Epithelial cell of proximal tubule (primary cell): ENCODE measurements around the gene MALT1. TPM values are rescaled to one million over a fixed set of nuclear protein-coding genes. Genes with fewer than 3 reads are reported as not detected.

Experiments used
- DNase-seq: peaks from one replicate; pipeline ENCODE4 v3.0.0-alpha.2; 2011; ENCODE audit warnings: low read depth
- H3K4me3 ChIP-seq: 2 replicates; pipeline ENCODE4 v1.5.1; 2011; ENCODE audit warnings: low read depth, mild to moderate bottlenecking, low read length
- total RNA-seq: library from RNA; depleted of rRNA; stranded (reverse); fragments of >200 nt; gene quantifications from 2 replicates; pipeline ENCODE4 v1.2.3, GENCODE V29; 2015
- TF ChIP-seq, protein P1 (sequence below): conservative IDR thresholded peaks from 2 replicates; pipeline ENCODE4 v1.5.1; 2012; ENCODE audit warnings: low read depth, mild to moderate bottlenecking, low read length

MALT1 gene
- total RNA-seq, 1 donor from 2014 or later = 47.7 TPM

DNA sequence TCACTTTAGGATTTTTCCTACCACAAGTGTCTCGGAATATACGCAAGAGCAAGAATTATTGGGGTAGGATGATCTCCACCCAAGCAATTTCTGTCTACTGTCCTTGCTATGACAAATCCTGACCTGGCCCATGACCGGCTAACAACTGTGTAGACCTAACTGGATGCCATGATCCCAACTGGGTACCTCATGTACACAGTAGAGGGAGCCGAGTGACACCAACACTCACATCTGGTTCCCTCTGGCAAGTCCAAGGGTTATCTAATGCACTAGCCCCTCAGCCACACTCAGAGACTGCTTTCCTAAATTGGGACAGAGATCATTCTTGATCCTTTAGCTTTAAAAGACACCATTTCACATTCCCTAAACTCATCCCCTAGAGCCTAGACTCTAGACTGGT, 132.7 kb downstream of the MALT1 start:
- TF ChIP-seq, protein P1, sequence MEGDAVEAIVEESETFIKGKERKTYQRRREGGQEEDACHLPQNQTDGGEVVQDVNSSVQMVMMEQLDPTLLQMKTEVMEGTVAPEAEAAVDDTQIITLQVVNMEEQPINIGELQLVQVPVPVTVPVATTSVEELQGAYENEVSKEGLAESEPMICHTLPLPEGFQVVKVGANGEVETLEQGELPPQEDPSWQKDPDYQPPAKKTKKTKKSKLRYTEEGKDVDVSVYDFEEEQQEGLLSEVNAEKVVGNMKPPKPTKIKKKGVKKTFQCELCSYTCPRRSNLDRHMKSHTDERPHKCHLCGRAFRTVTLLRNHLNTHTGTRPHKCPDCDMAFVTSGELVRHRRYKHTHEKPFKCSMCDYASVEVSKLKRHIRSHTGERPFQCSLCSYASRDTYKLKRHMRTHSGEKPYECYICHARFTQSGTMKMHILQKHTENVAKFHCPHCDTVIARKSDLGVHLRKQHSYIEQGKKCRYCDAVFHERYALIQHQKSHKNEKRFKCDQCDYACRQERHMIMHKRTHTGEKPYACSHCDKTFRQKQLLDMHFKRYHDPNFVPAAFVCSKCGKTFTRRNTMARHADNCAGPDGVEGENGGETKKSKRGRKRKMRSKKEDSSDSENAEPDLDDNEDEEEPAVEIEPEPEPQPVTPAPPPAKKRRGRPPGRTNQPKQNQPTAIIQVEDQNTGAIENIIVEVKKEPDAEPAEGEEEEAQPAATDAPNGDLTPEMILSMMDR = no peak
- H3K4me3 ChIP-seq = no peak overlapping the region
- no peak for DNase-seq

Other genes with a start within 250 kb of the MALT1 start
- gene ALPK2, start 42.4 kb upstream of the MALT1 start, total RNA-seq = 5.1 and 5.9 TPM in 2 replicates
- gene ZNF532, start 193.4 kb downstream of the MALT1 start, total RNA-seq = 35.0 and 70.2 TPM in 2 replicates